Heart left ventricle (tissue), 16 donors: ENCODE measurements around the gene SLC2A4RG. TPM values are rescaled to one million over a fixed set of nuclear protein-coding genes. Genes with fewer than 3 reads are reported as not detected.

Source experiments
- ATAC-seq, 4 donors: fragments of 200-7000 bp; cut with Tn5 transposase; one replicate each; pipeline ENCODE4 v1.9.1; 2020 to 2022; ENCODE audit warnings: moderate library complexity in 4 of 4, mild to moderate bottlenecking in 3 of 4, moderate number of reproducible peaks in 1 of 4
- DNase-seq, 5 donors: peaks; one replicate each; pipeline ENCODE4 v3.0.0-alpha.2; 2020
- H3K27ac ChIP-seq, 12 donors: fragments of 200-600 bp; sonication (generic) in 4 of 12; one replicate each; pipeline versions ENCODE4 v1.5.0 to v1.8.0; 2016 to 2022; ENCODE audit warnings: mild to moderate bottlenecking in 2 of 12
- H3K27me3 ChIP-seq, 9 donors: fragments of 200-600 bp; sonication (generic) in 2 of 9; one replicate each; pipeline versions ENCODE4 v1.5.1 to v1.8.0; 2016 to 2022; ENCODE audit warnings: mild to moderate bottlenecking in 3 of 9
- H3K36me3 ChIP-seq, 9 donors: fragments of 200-600 bp; sonication (generic) in 2 of 9; one replicate each; pipeline versions ENCODE4 v1.5.0 to v1.8.0; 2018 to 2022; ENCODE audit warnings: mild to moderate bottlenecking in 2 of 9
- H3K4me1 ChIP-seq, 12 donors: fragments of 200-600 bp; sonication (generic) in 4 of 12; one replicate each; pipeline versions ENCODE4 v1.5.0 to v1.8.0; 2016 to 2022; ENCODE audit warnings: mild to moderate bottlenecking in 3 of 12
- H3K4me3 ChIP-seq, 12 donors: fragments of 200-600 bp; sonication (generic) in 4 of 12; one replicate each; pipeline versions ENCODE4 v1.5.0 to v1.8.0; 2017 to 2022; ENCODE audit warnings: mild to moderate bottlenecking in 9 of 12, moderate library complexity in 4 of 12
- H3K9me3 ChIP-seq, 12 donors: fragments of 200-600 bp; sonication (generic) in 4 of 12; one replicate each; pipeline versions ENCODE4 v1.5.0 to v1.8.0; 2016 to 2022; ENCODE audit warnings: mild to moderate bottlenecking in 1 of 12
- POLR2A ChIP-seq, 2 donors: fragments of 450-650 bp; IDR thresholded peaks; one replicate each; pipeline ENCODE4 v1.6.1; 2017; ENCODE audit warnings: antibody characterized with exemption in 2 of 2, mild to moderate bottlenecking in 2 of 2, moderate library complexity in 2 of 2
- WGBS, 4 donors: extraction: QIAGEN DNeasy Blood & Tissue Kit in 2 of 4; methylation state at CpG; one replicate each; pipeline versions ENCODE4 v1.1.5 to v1.1.7; 2013 to 2018; 5-methylcytosine and 5-hydroxymethylcytosine counted together
- intact Hi-C, 10 donors: fragments of 100-400 bp; cut with DNase I; formaldehyde crosslinking; loops; one replicate each; pipeline versions ENCODE4 v1.11.1 to v1.14.2; 2022
- polyA plus RNA-seq, 2 donors: library from polyadenylated mRNA; stranded (reverse); fragments of 200-250 nt; gene quantifications; one replicate each; pipeline ENCODE4 v1.2.3, GENCODE V29; 2013
- total RNA-seq, 9 donors: library from RNA; depleted of rRNA in 2 of 9; stranded (reverse); fragments of >200 nt in 2 of 9; fragmentation: NEBNext Ultra II Directional in 3 of 9; extraction: Animal tissue kit (Norgen Biotek cat#: 25700) in 3 of 9; gene quantifications; one replicate each; pipeline versions ENCODE4 v1.1.0 to v1.2.4, GENCODE V29; 2016 to 2023
- TF ChIP-seq, protein P1 (sequence below), 12 donors: fragments of 200-600 bp; sonication (generic) in 4 of 12; IDR thresholded peaks; one replicate each; pipeline versions ENCODE4 v1.5.0 to v1.8.0; 2018 to 2022; ENCODE audit warnings: antibody characterized with exemption in 12 of 12, mild to moderate bottlenecking in 5 of 12
- donor health status: ischemic (EF 13 %, LVEDD 7.1; RV severe dilation, severe dysfunction).
- donor health status: healthy with polysubstance abuse.
- donor health status: DM: no; HTN: yes; CAD: no.
- donor health status: DM: no; HTN: no; CAD: no.
- donor health status: ischemic (EF 25% LVEDD 6.9; RV normal size, moderate dysfunction).
- donor health status: ischemic (EF 25% LVEDD 5.7; RV mildly dilated, moderate dysfunction).
- donor health status: healthy.
- donor health status: DM: yes; HTN: yes; CAD: no.
- donor health status: ischemic (EF 35%, LVEDD 5.7; RV mildly dilated, moderate dysfunction).
- donor health status: nonischemic (EF 11% LVEDD 7.7; RV severe dilation, severe dysfunction).
- donor health status: DM: yes; HTN: yes; CAD: no.
- donor health status: PGD.
- donor health status: ischemic (EF 29% LVEDD 5.4; RV normal size, mild dysfunction).
- donor health status: nonischemic (EF 23%, LVEDD 6.1; RV moderate dilation, normal function).

The SLC2A4RG gene
- total and polyA plus RNA-seq, 11 donors = 18.3 to 82.5 (median 70.7) TPM

DNA sequence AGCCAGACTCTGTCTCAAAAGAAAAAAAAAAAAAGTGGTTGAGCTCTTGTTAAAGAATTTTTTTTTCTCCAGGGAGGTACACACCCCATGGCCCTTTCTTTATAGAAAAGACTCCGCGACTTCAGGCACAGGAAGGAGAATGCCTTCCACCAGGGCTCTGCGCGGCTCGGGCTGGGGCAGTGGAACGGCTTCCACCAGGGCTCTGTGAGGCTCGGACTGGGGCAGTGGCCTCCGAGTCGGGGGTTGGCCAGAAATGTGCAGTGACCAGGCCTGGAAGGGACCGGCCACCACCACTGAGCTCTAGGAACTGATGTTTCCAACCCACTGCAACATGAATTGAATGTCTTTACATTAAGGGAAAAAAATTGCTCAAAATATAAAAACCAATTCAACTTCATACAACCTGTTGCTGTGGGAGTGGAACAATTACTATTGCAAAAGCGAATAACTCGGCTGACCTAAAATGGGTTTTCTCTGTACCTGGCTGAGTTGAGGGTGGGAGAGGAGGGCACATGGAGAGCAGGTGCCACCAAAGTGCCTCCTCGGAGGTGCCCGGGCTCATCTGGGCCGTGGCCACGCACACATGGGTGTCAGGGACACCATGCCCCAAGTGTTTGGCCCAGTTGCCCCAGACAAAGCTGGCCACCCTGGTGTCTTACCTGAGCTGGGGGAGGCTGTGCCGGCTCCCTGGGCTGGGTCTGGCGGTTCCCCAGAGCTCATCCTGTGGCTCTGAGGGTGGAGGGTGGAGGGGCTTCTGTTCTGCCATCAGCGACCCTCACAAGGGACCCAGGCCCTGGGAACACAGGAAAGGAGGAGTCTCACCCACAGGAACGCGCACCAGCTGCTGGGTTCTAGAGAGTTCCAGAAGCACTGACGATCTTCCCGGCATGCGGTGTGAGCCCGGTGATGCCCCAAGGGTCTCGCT lies 29.3 kb downstream of the SLC2A4RG start:
- Histone ChIP-seq H3K27ac (no peak overlapping the region), H3K9me3 (no peaks in the 10 kb centered on the region), H3K36me3 (peaks cover 0 to 56% (median 46%) of the 10 kb centered on the region in 9 donors), H3K4me3 (no peak overlapping the region), H3K27me3 (no peaks in the 10 kb centered on the region), H3K4me1 (peaks cover 0 to 20% (median 13%) of the 10 kb centered on the region in 12 donors)
- peak in 3 of 5 donors; percentile 14 to 56 (median 18) for DNase-seq
- intact Hi-C loops = loop anchor here in 1 of 10 donors (2.0 kb wide), 1 partner anchor 16 kb away; no protein-coding TSS in a partner anchor
- 90 to 91% (median 91%) methylated on average over 23 to 26 of the region's 26 CpGs for WGBS, 4 donors
- no peak for TF ChIP-seq POLR2A (IDR thresholded peaks at IDR 0.05)
- TF ChIP-seq, protein P1, sequence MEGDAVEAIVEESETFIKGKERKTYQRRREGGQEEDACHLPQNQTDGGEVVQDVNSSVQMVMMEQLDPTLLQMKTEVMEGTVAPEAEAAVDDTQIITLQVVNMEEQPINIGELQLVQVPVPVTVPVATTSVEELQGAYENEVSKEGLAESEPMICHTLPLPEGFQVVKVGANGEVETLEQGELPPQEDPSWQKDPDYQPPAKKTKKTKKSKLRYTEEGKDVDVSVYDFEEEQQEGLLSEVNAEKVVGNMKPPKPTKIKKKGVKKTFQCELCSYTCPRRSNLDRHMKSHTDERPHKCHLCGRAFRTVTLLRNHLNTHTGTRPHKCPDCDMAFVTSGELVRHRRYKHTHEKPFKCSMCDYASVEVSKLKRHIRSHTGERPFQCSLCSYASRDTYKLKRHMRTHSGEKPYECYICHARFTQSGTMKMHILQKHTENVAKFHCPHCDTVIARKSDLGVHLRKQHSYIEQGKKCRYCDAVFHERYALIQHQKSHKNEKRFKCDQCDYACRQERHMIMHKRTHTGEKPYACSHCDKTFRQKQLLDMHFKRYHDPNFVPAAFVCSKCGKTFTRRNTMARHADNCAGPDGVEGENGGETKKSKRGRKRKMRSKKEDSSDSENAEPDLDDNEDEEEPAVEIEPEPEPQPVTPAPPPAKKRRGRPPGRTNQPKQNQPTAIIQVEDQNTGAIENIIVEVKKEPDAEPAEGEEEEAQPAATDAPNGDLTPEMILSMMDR (IDR thresholded peaks at IDR 0.05) = no peak
- no peak for ATAC-seq

GRCh38 chr20:63769891-63770474 lies 30.4 kb downstream of the SLC2A4RG start:
- DNase-seq (peak in 2 of 5 donors; percentile 11 to 61), ATAC-seq (no peak)
- intact Hi-C loops = loop anchor here in 4 of 10 donors (2.0 to 10.0 kb wide), 3 partner anchors 17 to 205 kb away; partner anchors contain the start of genes SAMD10 (in 2 of the 4) and ABHD16B (in 1 of the 4)
- H3K36me3 ChIP-seq = peaks cover 0 to 58% (median 42%) of the 10 kb centered on the region in 9 donors
- H3K27ac ChIP-seq = no peak overlapping the region
- 91 to 94% (median 93%) methylated on average over 25 to 31 of the region's 31 CpGs for WGBS, 4 donors
- H3K4me1 ChIP-seq = peaks cover 0 to 25% (median 14%) of the 10 kb centered on the region in 12 donors
- no peak overlapping the region for H3K4me3 ChIP-seq
- H3K27me3 ChIP-seq = no peaks in the 10 kb centered on the region
- TF ChIP-seq POLR2A (IDR thresholded peaks at IDR 0.05) = no peak
- TF ChIP-seq, protein P1 (IDR thresholded peaks at IDR 0.05) = no peak
- H3K9me3 ChIP-seq = no peaks in the 10 kb centered on the region

- Histone ChIP-seq H3K4me1 (peaks cover 0 to 35% (median 15%) of the 10 kb centered on the region in 12 donors), H3K9me3 (no peaks in the 10 kb centered on the region), H3K4me3 (no peak overlapping the region), H3K27me3 (no peaks in the 10 kb centered on the region), H3K27ac (no peak overlapping the region), H3K36me3 (peaks cover 0 to 65% (median 48%) of the 10 kb centered on the region in 9 donors)
- intact Hi-C loops = loop anchor here in 3 of 10 donors (5.0 to 10.0 kb wide), 2 partner anchors 91 to 204 kb away; partner anchors contain the start of genes SAMD10 (in 2 of the 3) and ABHD16B (in 1 of the 3)
- TF ChIP-seq POLR2A (IDR thresholded peaks at IDR 0.05) = no peak
- TF ChIP-seq, protein P1 (IDR thresholded peaks at IDR 0.05) = no peak
- DNase-seq = peak in 3 of 5 donors; percentile 16 to 57 (median 17)
- ATAC-seq = no peak
- WGBS, 4 donors = 91 to 94% (median 93%) methylated on average over 37 to 52 of the region's 52 CpGs
Observed at GRCh38 chr20:63771046-63771707, 31.6 kb downstream of the SLC2A4RG start.
